HUES6 (cell line): ENCODE results near the gene ASH1L.

ENCODE experiments used
- H3K27ac ChIP-seq: 2 replicates; pipeline ENCODE4 v1.7.0; 2013; ENCODE audit warnings: low read depth, mild to moderate bottlenecking, low read length, inconsistent platforms
- H3K27me3 ChIP-seq: 2 replicates; pipeline ENCODE4 v1.6.1; 2013; ENCODE audit warnings: low read length; ENCODE audit not compliant: control insufficient read depth, insufficient read depth
- H3K36me3 ChIP-seq: 2 replicates; pipeline ENCODE4 v1.6.1; 2013; ENCODE audit warnings: low read length; ENCODE audit not compliant: control insufficient read depth, insufficient read depth
- H3K4me1 ChIP-seq: 2 replicates; pipeline ENCODE4 v1.6.1; 2013; ENCODE audit warnings: low read length; ENCODE audit not compliant: control insufficient read depth, insufficient read depth
- H3K4me3 ChIP-seq: 2 replicates; pipeline ENCODE4 v1.5.1; 2013; ENCODE audit warnings: low read depth, low read length
- H3K9ac ChIP-seq: one replicate; pipeline ENCODE4 v1.6.1; 2013; ENCODE audit warnings: mild to moderate bottlenecking, low read length
- H3K9me3 ChIP-seq: 2 replicates; pipeline ENCODE4 v1.6.1; 2013; ENCODE audit warnings: low read depth, low read length; ENCODE audit not compliant: control insufficient read depth, insufficient read depth

The ASH1L gene

DNA sequence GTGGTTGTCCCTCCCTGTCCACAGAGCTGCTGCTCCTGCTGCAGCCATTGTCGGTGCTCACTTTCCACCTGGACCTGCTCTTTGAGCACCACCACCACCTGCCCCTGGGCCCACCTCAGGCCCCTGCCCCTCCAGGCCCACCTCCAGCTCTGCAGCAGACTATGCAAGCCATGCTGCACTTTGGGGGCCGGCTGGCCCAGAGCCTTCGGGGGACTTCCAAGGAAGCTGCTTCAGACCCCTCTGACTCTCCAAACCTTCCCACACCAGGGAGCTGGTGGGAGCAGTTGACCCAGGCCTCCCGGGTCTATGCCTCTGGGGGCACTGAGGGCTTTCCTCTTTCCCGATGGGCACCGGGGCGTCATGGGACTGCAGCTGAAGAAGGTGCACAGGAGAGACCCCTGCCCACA, 236.0 kb downstream of the ASH1L start:
- no peaks in the 10 kb centered on the region for H3K9me3 ChIP-seq
- H3K4me3 ChIP-seq, result no peak overlapping the region
- H3K36me3 ChIP-seq, result peaks cover 51% of the 10 kb centered on the region
- H3K9ac ChIP-seq, result no peak overlapping the region
- H3K4me1 ChIP-seq, result peaks cover 16% of the 10 kb centered on the region
- no peak overlapping the region for H3K27ac ChIP-seq
- H3K27me3 ChIP-seq, result peaks cover 7% of the 10 kb centered on the region; the same call in 1 of the 2 replicates

DNA sequence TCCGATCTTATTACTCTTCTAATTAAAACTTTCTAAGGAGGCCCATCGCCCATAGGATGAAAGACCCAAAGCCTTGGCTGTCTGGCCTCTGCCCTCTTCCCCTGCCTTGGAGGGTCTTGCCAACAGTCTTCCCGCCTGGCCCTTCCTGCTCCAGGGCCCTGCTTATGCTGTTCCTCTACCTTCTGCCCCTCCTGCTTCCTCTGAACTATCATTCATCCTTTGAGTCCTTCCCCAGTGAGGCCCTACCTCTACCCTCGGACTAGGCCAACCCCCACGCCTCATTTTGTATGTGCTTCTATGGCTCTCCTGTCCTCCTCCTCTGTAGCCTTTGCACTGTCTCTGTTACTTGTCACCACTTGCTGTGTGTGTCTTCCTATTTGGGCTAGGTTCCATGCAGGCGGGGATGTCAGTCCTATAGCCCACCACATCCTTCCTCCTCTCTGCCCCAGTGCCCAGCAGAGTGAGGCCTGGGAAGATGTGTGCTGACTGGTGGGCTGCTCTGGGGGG, 236.5 kb downstream of the ASH1L start:
- Histone ChIP-seq H3K27me3 (peaks cover 9% of the 10 kb centered on the region; the same call in 1 of the 2 replicates), H3K4me1 (peaks cover 19% of the 10 kb centered on the region), H3K4me3 (no peak overlapping the region), H3K27ac (no peak overlapping the region), H3K36me3 (peaks cover 47% of the 10 kb centered on the region), H3K9me3 (no peaks in the 10 kb centered on the region), H3K9ac (no peak overlapping the region)

DNA sequence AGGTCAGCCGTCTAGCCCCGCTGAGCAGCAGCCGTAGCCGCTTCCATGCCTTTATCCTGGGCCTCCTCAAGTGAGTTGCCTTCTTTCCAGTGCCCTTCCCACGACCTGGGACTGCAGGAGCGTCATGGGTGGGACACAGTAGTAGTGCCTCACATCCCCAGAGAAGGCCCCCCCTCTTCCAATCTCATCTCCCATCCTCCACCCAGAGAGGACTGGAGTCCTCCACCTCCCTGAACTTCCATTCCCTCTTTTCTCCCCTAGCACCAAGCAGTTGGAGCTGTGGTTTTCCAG, 237.1 kb downstream of the ASH1L start:
- H3K4me3 ChIP-seq, result peak overlapping the region; percentile 87
- H3K9me3 ChIP-seq, result no peaks in the 10 kb centered on the region
- peak overlapping the region; percentile 15 for H3K9ac ChIP-seq
- H3K27ac ChIP-seq, result no peak overlapping the region
- H3K36me3 ChIP-seq, result peaks cover 42% of the 10 kb centered on the region
- peaks cover 19% of the 10 kb centered on the region for H3K4me1 ChIP-seq
- peaks cover 9% of the 10 kb centered on the region; the same call in 1 of the 2 replicates for H3K27me3 ChIP-seq

DNA sequence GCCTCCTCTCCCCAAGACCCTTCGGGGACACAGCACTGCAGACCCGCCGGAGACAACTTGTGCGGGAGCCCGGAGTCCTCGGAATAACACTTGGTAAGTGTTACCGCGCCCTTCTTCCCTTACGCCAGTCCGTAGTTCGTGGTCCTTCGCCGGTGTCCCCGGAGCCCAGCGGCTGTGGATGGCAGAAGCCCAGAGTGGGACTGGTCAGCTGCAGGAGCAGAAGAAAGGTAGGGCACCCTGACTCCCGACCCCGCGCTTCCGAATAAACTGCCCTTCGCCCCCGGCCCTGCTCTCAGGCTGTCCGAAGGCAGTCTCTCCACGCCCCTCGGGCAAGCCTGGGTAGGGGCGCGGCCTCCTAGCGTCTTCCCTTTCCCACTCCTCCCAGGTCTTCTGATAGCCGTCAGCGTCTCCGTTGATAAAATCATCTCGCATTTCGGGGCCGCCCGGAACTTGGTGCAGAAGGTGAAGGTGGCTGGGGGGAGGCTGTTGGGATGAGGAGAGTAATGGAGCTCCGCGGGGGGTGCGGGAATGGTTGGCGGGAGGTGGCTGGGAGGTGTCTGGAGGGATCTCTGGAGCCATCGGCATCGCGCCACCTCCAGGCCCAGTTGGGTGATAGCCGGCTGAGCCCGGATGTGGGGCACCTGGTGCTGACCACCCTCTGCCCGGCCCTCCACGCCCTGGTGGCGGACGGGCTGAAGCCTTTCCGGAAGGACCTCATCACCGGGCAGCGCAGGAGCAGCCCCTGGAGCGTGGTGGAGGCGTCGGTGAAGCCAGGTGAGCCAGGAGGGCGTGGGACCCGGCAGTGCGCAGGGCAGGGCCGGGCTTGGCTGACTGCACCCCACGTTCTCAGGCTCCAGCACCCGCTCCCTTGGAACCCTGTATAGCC, 237.6 kb downstream of the ASH1L start:
- Histone ChIP-seq H3K4me1 (peaks cover 25% of the 10 kb centered on the region), H3K9me3 (no peaks in the 10 kb centered on the region), H3K36me3 (peaks cover 37% of the 10 kb centered on the region), H3K9ac (peak overlapping the region; percentile 73), H3K27me3 (peaks cover 9% of the 10 kb centered on the region; the same call in 1 of the 2 replicates), H3K27ac (peak overlapping the region; percentile 32; the same call in 1 of the 2 replicates), H3K4me3 (peak overlapping the region; percentile 87)

DNA sequence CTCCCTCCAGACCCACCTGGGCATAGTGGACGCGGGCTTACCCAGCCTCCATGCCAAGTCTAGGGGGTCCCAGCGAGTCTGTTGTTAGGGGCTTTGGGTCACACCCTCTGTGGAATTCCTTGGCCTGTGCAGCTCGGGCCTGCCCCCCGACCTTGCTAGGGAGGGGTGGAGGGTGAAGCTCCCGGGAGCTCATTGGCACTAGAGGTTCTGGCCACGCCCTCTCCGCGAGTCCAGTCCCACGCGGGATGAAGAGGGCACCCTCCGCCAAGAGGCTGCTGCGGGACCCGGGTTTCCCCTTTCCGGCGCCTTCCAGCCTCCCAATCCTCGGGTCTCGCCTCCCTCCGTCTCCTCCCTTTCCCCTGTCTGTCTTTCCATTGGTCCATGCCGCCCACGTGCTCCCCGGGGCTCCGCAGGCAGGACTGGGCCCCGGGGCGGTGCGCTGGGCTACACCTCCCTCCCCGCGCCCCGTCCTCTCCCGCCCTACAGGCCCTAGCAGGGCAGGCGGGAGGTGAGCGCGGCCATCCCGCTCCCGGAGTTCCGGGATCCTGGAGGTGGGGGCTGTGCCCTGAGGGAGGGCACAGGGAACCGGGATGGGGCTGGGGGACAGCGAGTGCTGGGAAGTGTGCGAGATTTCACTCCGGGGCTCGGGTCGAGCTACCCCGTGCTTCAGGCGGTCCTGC, 238.4 kb downstream of the ASH1L start:
- no peaks in the 10 kb centered on the region for H3K9me3 ChIP-seq
- peak overlapping the region; percentile 73 for H3K9ac ChIP-seq
- H3K27me3 ChIP-seq, result peaks cover 9% of the 10 kb centered on the region; the same call in 1 of the 2 replicates
- H3K4me3 ChIP-seq, result peak overlapping the region; percentile 87
- H3K36me3 ChIP-seq, result peaks cover 41% of the 10 kb centered on the region
- peaks cover 28% of the 10 kb centered on the region for H3K4me1 ChIP-seq
- peak overlapping the region; percentile 32; the same call in 1 of the 2 replicates for H3K27ac ChIP-seq

DNA sequence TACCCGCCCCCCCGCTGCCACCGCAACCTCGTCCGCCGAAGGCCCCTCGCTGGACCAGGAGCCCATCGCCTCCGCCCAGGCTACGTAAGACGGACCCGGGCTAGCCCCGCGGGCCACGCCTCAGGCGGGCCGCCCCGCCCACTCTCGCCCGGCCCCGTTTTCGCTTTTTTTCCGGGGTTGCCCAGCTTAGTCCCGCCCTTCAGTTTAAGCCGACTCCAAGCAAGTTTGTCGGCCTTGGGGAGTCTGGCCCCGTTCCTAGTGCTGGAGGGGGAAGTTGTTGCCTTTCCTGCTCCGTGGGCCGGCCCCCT, 238.9 kb downstream of the ASH1L start:
- Histone ChIP-seq H3K4me3 (peak overlapping the region; percentile 87), H3K36me3 (peaks cover 43% of the 10 kb centered on the region), H3K27ac (peak overlapping the region; percentile 3; the same call in 1 of the 2 replicates), H3K9ac (peak overlapping the region; percentile 73), H3K27me3 (peaks cover 9% of the 10 kb centered on the region; the same call in 1 of the 2 replicates), H3K4me1 (peaks cover 28% of the 10 kb centered on the region), H3K9me3 (no peaks in the 10 kb centered on the region)

DNA sequence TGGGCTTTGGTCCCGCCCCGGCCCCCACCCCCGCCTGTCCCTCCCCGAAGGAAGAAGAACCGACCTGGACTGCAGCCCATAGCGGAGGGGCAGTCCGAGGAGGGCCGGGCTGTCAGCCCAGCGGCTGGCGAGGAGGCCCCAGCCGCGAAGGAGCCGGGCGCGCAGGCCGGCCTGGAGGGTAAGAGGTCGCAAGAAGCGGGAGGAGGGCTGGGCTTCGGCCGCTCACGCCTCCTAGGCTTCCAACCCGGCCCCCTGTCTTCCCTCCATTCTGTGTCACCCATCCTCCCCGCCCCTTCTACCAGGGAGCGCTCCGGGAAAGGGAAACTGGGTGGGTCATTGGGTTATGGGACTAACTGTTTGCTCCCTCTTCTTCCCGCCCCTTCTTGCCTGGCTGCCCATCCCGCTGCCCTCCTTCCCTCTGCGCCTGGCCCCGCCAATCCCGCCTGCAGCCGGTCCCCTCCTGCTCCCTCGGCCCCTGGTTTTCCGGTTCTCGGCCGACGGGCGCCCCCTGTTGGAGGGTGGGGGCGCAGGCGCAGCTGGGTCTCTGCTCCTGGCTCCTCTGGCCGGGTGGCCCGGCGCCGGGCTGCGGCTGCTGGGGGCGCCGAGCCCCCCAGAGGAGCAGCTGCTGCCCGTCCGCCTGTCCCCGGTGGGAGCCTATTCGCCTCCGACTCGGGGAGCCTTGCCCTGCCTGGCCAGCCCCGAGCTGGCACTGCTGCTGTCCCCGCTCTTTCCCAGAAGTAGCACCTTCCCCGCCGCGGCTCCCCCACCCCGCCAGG, 239.5 kb downstream of the ASH1L start:
- Histone ChIP-seq H3K9ac (no peak overlapping the region), H3K27me3 (peaks cover 9% of the 10 kb centered on the region; the same call in 1 of the 2 replicates), H3K27ac (no peak overlapping the region), H3K4me3 (peak overlapping the region; percentile 87), H3K9me3 (no peaks in the 10 kb centered on the region), H3K4me1 (peaks cover 28% of the 10 kb centered on the region), H3K36me3 (peaks cover 46% of the 10 kb centered on the region)

DNA sequence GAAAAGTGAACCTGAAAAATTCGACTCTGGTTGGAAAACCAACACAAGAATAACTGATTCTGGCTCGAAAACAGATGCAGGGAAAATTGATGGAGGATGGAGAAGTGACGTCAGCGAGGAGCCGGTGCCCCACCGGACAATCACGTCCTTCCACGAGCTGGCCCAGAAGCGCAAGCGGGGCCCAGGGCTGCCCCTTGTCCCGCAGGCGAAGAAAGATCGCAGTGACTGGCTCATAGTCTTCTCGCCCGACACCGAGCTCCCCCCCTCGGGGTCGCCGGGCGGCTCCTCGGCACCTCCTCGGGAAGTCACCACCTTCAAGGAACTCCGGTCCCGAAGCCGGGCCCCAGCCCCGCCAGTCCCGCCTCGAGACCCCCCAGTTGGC, 240.0 kb downstream of the ASH1L start:
- H3K4me1 ChIP-seq, result peaks cover 28% of the 10 kb centered on the region
- H3K36me3 ChIP-seq, result peaks cover 46% of the 10 kb centered on the region
- no peaks in the 10 kb centered on the region for H3K9me3 ChIP-seq
- H3K9ac ChIP-seq, result no peak overlapping the region
- H3K27me3 ChIP-seq, result peaks cover 9% of the 10 kb centered on the region; the same call in 1 of the 2 replicates
- H3K27ac ChIP-seq, result no peak overlapping the region
- peak overlapping the region; percentile 87 for H3K4me3 ChIP-seq

DNA sequence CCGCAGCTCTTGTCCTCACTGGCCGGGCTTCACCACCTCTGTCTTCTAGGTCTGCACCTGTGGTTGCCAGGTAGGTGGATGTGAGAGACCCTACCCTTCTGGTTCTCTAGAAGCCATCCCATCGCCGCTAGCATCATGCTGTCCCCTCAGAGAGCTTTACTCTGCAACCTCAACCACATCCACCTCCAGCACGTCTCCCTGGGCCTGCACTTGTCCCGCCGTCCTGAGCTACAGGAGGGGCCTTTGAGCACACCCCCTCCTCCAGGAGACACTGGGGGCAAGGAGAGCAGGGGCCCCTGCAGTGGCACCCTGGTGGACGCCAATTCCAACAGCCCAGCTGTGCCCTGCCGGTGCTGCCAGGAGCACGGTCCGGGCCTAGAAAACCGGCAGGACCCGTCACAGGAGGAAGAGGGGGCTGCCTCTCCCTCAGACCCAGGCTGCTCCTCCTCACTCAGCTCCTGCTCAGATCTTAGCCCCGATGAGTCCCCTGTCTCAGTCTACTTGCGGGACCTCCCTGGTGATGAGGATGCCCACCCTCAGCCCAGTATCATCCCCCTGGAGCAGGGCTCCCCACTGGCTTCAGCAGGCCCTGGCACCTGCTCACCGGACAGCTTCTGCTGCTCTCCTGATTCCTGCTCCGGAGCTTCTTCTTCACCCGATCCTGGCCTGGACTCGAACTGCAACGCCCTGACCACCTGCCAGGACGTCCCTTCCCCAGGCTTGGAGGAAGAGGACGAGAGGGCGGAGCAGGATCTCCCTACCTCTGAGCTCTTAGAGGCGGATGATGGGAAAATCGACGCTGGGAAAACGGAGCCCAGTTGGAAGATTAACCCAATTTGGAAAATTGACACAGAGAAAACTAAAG, 240.7 kb downstream of the ASH1L start:
- Histone ChIP-seq H3K9ac (no peak overlapping the region), H3K36me3 (peaks cover 45% of the 10 kb centered on the region), H3K9me3 (no peaks in the 10 kb centered on the region), H3K27ac (no peak overlapping the region), H3K4me3 (peak overlapping the region; percentile 87), H3K4me1 (peaks cover 28% of the 10 kb centered on the region), H3K27me3 (peaks cover 9% of the 10 kb centered on the region; the same call in 1 of the 2 replicates)
